GM21360 (cell line): ENCODE data around the gene CSTPP1.
"Not testable (repeated sequence)": the region's sequence is repeated elsewhere in the genome, so short reads cannot be mapped to it uniquely, and the experiment has no call there.

Experiments used
- ATAC-seq: cut with Tn5 transposase; IDR thresholded peaks from one replicate; pipeline ENCODE4 v1.9.1; 2021; ENCODE audit warnings: mild to moderate bottlenecking, moderate library complexity; ENCODE audit not compliant: unreplicated experiment

Gene CSTPP1

GRCh38 chr11:47093541-47093940 lies 157.0 kb downstream of the CSTPP1 start:
- no peak for ATAC-seq

- ATAC-seq: not testable (repeated sequence)
Measured at GRCh38 chr11:47096871-47097270, 160.3 kb downstream of the CSTPP1 start.

- ATAC-seq: not testable (repeated sequence)
Measured at GRCh38 chr11:47098223-47098622, 161.7 kb downstream of the CSTPP1 start.

GRCh38 chr11:47099214-47099917 lies 162.8 kb downstream of the CSTPP1 start:
- ATAC-seq: no peak

- ATAC-seq: no peak
Measured at GRCh38 chr11:47099918-47100315, 163.4 kb downstream of the CSTPP1 start.

GRCh38 chr11:47101406-47101805 lies 164.8 kb downstream of the CSTPP1 start:
- no peak for ATAC-seq

- no peak for ATAC-seq
Measured at GRCh38 chr11:47104261-47104950, 167.8 kb downstream of the CSTPP1 start.

GRCh38 chr11:47105541-47105940 lies 169.0 kb downstream of the CSTPP1 start:
- ATAC-seq: no peak

GRCh38 chr11:47105974-47106373 lies 169.4 kb downstream of the CSTPP1 start:
- ATAC-seq: no peak

GRCh38 chr11:47106798-47107411 lies 170.3 kb downstream of the CSTPP1 start:
- no peak for ATAC-seq

GRCh38 chr11:47107744-47108143 lies 171.2 kb downstream of the CSTPP1 start:
- no peak for ATAC-seq

GRCh38 chr11:47108214-47108613 lies 171.7 kb downstream of the CSTPP1 start:
- ATAC-seq: no peak

- peak; percentile 39 for ATAC-seq
Measured at GRCh38 chr11:47109051-47109726, 172.6 kb downstream of the CSTPP1 start.

- ATAC-seq: no peak
Measured at GRCh38 chr11:47109727-47110246, 173.2 kb downstream of the CSTPP1 start.

GRCh38 chr11:47111318-47111804 lies 174.8 kb downstream of the CSTPP1 start:
- ATAC-seq: peak; percentile 84

GRCh38 chr11:47112941-47113340 lies 176.4 kb downstream of the CSTPP1 start:
- ATAC-seq: not testable (repeated sequence)

GRCh38 chr11:47118958-47119688 lies 182.6 kb downstream of the CSTPP1 start:
- ATAC-seq: not testable (repeated sequence)

GRCh38 chr11:47121056-47121455 lies 184.5 kb downstream of the CSTPP1 start:
- no peak for ATAC-seq

- no peak for ATAC-seq
Measured at GRCh38 chr11:47121731-47122130, 185.2 kb downstream of the CSTPP1 start.

GRCh38 chr11:47123094-47123493 lies 186.5 kb downstream of the CSTPP1 start:
- ATAC-seq: no peak
